Neural cell (in vitro differentiated cells): Measurements from ENCODE around the gene TIAM1.

Source experiments
- CTCF ChIP-seq: fragments of 450-650 bp; IDR thresholded peaks from 2 replicates; pipeline ENCODE4 v1.5.1; 2014; ENCODE audit warnings: antibody characterized with exemption, mild to moderate bottlenecking, moderate library complexity; ENCODE audit not compliant: poor library complexity, severe bottlenecking
- EP300 ChIP-seq: fragments of 450-650 bp; conservative IDR thresholded peaks from 2 replicates; pipeline ENCODE4 v1.6.1; 2014; ENCODE audit warnings: antibody characterized with exemption, mild to moderate bottlenecking, moderate library complexity; ENCODE audit not compliant: poor library complexity, severe bottlenecking
- EZH2 ChIP-seq: fragments of 200-600, 300-800 bp; shearing (Covaris generic), sonication (generic); IDR thresholded peaks from 2 replicates; pipeline ENCODE4 v1.6.1; 2014; ENCODE audit warnings: antibody characterized with exemption, low read length, borderline replicate concordance, mild to moderate bottlenecking; ENCODE audit not compliant: insufficient read depth, poor library complexity, severe bottlenecking
- MXI1 ChIP-seq: fragments of 450-650 bp; conservative IDR thresholded peaks from 2 replicates; pipeline ENCODE4 v1.6.1; 2014; ENCODE audit warnings: antibody characterized with exemption, mild to moderate bottlenecking; ENCODE audit not compliant: poor library complexity, severe bottlenecking
- POLR2AphosphoS5 ChIP-seq: IDR thresholded peaks from 2 replicates; pipeline ENCODE4 v1.6.1; 2012
- RAD21 ChIP-seq: fragments of 450-650 bp; conservative IDR thresholded peaks from 2 replicates; pipeline ENCODE4 v1.6.1; 2014; ENCODE audit warnings: antibody characterized with exemption, mild to moderate bottlenecking, moderate library complexity
- SMC3 ChIP-seq: fragments of 450-650 bp; conservative IDR thresholded peaks from 2 replicates; pipeline ENCODE4 v1.6.1; 2014; ENCODE audit warnings: antibody characterized with exemption, mild to moderate bottlenecking, moderate library complexity; ENCODE audit not compliant: poor library complexity
- TAF1 ChIP-seq: IDR thresholded peaks from 2 replicates; pipeline ENCODE4 v1.6.1; 2012; ENCODE audit warnings: low read depth
- TF ChIP-seq, protein P1 (sequence below): IDR thresholded peaks from 2 replicates; pipeline ENCODE4 v1.6.1; 2012; ENCODE audit warnings: borderline replicate concordance

- TF ChIP-seq, protein P1, sequence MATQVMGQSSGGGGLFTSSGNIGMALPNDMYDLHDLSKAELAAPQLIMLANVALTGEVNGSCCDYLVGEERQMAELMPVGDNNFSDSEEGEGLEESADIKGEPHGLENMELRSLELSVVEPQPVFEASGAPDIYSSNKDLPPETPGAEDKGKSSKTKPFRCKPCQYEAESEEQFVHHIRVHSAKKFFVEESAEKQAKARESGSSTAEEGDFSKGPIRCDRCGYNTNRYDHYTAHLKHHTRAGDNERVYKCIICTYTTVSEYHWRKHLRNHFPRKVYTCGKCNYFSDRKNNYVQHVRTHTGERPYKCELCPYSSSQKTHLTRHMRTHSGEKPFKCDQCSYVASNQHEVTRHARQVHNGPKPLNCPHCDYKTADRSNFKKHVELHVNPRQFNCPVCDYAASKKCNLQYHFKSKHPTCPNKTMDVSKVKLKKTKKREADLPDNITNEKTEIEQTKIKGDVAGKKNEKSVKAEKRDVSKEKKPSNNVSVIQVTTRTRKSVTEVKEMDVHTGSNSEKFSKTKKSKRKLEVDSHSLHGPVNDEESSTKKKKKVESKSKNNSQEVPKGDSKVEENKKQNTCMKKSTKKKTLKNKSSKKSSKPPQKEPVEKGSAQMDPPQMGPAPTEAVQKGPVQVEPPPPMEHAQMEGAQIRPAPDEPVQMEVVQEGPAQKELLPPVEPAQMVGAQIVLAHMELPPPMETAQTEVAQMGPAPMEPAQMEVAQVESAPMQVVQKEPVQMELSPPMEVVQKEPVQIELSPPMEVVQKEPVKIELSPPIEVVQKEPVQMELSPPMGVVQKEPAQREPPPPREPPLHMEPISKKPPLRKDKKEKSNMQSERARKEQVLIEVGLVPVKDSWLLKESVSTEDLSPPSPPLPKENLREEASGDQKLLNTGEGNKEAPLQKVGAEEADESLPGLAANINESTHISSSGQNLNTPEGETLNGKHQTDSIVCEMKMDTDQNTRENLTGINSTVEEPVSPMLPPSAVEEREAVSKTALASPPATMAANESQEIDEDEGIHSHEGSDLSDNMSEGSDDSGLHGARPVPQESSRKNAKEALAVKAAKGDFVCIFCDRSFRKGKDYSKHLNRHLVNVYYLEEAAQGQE: no peak
- no peak for TF ChIP-seq CTCF
- TF ChIP-seq TAF1: no peak
- no peak for TF ChIP-seq POLR2AphosphoS5
- no peak for TF ChIP-seq EZH2
- TF ChIP-seq EP300: no peak
- no peak for TF ChIP-seq SMC3
- no peak for TF ChIP-seq RAD21
- no peak for TF ChIP-seq MXI1
Observed at GRCh38 chr21:31354604-31355443, 10.8 kb upstream of the TIAM1 start.
